Measurements from ENCODE around the gene RAPGEF6.
A peak's percentile ranks its signal among the peaks of the same experiment; 100 is the strongest.
"Not testable (repeated sequence)": the region's sequence is repeated elsewhere in the genome, so short reads cannot be mapped to it uniquely, and the experiment has no call there.

Gene RAPGEF6, protein sequence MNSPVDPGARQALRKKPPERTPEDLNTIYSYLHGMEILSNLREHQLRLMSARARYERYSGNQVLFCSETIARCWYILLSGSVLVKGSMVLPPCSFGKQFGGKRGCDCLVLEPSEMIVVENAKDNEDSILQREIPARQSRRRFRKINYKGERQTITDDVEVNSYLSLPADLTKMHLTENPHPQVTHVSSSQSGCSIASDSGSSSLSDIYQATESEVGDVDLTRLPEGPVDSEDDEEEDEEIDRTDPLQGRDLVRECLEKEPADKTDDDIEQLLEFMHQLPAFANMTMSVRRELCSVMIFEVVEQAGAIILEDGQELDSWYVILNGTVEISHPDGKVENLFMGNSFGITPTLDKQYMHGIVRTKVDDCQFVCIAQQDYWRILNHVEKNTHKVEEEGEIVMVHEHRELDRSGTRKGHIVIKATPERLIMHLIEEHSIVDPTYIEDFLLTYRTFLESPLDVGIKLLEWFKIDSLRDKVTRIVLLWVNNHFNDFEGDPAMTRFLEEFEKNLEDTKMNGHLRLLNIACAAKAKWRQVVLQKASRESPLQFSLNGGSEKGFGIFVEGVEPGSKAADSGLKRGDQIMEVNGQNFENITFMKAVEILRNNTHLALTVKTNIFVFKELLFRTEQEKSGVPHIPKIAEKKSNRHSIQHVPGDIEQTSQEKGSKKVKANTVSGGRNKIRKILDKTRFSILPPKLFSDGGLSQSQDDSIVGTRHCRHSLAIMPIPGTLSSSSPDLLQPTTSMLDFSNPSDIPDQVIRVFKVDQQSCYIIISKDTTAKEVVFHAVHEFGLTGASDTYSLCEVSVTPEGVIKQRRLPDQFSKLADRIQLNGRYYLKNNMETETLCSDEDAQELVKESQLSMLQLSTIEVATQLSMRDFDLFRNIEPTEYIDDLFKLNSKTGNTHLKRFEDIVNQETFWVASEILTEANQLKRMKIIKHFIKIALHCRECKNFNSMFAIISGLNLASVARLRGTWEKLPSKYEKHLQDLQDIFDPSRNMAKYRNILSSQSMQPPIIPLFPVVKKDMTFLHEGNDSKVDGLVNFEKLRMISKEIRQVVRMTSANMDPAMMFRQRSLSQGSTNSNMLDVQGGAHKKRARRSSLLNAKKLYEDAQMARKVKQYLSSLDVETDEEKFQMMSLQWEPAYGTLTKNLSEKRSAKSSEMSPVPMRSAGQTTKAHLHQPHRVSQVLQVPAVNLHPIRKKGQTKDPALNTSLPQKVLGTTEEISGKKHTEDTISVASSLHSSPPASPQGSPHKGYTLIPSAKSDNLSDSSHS (N-terminal part only)

GRCh38 chr5:131634996-131635683 lies at the start of gene RAPGEF6:
Gene RAPGEF6 (minus strand): TSS chr5:131635229. CDS start chr5:131635030, 199 bp downstream.
- peak; percentile 100 for DNase-seq

DNA sequence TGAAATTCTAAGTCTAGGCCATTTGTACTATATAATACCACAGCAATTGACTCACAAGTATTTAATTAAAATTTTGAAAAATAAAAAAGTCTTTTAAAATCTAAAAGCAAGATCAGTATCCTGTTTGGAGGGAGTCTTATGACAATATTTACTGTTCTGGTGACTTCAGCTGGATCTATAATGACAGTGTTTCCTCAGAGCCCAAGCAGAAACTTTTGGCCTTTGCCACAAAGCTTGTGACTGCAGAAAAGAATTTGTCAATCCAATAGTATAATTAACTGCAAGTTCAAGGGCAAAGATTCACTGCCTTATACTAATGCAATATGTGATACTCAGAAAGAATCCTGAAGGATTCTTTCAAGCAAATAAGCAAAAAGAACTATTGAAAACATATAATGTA lies 49.6 kb upstream of the RAPGEF6 start:
- no peak for DNase-seq

GRCh38 chr5:131684051-131684450 lies 49.0 kb upstream of the RAPGEF6 start:
- no peak for DNase-seq

DNA sequence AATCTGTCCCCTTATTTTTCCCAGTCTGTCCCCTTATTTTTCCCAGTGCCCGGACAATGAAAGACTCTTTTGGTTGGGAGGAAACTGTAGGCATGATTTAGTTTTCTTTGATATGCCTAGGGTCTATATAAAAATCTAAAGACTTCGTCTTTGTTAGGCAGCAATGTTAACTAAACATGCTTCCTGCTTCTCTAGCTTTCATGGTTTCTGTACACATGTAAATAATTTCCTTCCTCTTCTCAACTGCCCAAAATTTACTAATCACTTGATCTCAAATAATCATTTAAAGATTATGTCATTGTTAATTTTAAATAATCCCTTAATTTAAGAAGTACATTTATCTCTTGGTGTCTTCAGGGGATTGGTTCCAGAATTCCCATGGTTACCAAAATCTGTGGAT lies 47.8 kb upstream of the RAPGEF6 start:
- DNase-seq: no peak

DNA sequence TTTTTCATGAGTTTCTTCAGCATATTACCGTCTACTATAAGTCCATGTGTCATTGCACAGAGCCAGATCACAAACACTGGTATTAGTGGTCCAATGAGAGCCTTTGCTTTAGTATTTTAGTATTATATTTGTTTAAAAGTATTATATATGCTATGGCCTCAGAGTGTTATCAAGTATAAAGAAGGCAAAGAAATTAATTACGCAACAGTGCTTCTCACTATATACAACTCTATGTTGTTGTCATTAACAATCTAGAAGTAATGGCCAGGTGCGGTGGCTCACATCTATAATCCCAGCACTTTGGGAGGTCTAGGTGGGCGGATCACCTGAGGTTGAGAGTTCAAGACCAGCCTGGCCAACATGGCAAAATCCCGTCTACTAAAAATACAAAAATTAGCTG lies 47.1 kb upstream of the RAPGEF6 start:
- DNase-seq: no peak

GRCh38 chr5:131679911-131680310 lies 44.9 kb upstream of the RAPGEF6 start:
- DNase-seq: peak; percentile 83

DNA sequence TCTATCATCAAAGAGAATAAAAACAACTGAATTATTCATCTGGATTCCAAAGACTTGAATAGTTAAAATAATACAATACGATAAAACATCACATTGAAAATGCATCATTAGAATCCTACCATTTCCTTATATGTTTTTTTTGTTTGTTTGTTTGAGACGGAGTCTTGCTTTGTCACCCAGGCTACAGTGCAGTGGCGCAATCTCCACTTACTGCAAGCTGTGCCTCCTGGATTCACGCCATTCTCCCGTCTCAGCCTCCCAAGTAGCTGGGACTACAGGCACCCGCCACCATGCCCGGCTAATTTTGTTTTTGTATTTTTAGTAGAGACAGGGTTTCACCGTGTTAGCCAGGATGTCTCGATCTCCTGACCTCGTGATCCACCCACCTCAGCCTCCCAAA lies 43.2 kb upstream of the RAPGEF6 start:
- not testable (repeated sequence) for DNase-seq

- no peak for DNase-seq
These were observed 42.1 kb upstream of the RAPGEF6 start for GRCh38 chr5:131677115-131677514.

GRCh38 chr5:131672776-131673175 lies 37.7 kb upstream of the RAPGEF6 start:
- no peak for DNase-seq

DNA sequence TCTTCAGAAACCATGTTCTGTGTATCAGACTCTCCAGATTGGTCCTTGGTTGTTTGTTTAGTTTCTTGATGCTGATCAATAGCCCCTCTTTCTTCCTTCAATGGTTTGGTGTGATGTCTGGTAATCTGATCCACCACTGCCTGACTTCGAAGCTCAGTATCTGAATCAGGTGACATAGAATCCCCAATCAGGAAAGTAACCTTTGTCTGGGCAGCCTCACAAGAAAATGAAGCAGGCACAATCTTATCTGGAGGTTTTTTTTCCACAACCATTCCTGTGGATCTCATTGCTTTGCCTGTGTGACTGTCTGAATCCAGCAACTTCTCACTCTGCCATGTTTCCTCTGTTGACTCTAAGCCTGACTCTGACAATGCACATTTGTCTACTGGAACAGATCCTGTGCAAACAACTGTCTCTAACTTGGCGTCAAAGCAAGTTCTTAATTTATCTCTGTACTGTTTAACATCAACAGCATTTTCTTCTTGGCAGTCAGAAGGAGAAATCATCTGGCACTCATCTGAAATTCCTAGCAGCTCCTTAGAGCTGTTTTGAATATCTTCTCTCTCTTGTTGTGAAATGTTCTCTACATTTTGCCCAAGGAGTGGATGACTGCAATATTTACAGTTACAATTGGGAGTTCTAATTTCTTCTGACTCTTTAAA lies 37.1 kb upstream of the RAPGEF6 start:
- DNase-seq: peak; percentile 84

- no peak for DNase-seq
These were observed 36.4 kb upstream of the RAPGEF6 start for GRCh38 chr5:131671409-131671808.

- no peak for DNase-seq
These were observed 29.9 kb upstream of the RAPGEF6 start for GRCh38 chr5:131664929-131665328.

DNA sequence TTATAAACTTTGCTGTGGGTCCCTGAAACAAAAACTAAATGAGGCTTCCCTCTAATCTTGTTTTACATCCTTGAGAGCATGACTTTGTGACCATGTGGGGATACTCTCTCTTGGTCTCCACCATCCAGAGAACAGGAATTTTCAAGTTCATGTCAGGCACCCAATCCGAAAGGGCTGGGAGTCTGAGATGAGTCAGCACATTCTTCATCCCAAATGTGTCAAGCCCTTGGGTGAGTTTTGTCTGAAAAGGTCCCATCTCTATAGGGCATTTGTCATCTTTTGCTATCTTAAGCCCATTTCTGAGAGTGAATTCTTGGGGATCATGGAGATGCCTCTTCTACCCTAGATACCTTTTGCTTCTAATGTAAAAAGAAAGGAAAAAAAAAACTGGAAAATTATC lies 26.9 kb upstream of the RAPGEF6 start:
- peak; percentile 31 for DNase-seq

DNA sequence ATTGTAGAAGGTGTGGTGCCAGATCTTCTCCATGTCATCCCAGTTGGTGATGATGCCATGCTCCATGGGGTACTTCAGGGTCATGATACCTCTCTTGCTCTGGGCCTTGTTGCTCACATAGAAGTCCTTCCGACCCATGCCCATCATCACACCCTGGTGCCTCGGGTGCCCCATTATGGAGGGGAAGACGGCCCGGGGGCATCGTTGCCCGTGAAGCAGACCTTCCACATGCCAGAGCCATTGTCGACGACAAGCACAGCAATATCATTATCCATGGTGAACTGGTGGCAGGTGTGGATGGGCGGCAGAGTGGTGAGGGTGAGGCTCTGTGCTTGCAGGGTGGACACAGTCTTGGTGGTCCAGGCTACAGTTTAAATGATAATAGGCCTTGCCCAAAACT lies 24.8 kb upstream of the RAPGEF6 start:
- no peak for DNase-seq

DNA sequence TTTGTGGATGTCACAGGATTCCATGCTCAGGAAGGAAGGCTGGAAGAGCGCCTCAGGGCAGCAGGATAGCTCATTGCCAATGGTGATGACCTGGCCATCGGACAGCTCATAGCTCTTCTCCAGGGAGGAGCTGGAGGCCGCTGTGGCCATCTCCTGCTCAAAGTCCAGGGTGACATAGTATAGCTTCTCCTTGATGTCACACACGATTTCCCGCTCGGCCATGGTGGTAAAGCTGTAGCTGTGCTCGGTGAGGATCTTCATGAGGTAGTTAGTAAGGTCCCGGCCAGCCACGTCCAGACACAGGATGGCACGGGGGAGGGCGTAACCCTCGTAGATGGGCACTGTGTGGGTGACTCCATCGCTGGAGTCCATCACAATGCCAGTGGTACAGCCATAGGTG lies 24.3 kb upstream of the RAPGEF6 start:
- DNase-seq: no peak

DNA sequence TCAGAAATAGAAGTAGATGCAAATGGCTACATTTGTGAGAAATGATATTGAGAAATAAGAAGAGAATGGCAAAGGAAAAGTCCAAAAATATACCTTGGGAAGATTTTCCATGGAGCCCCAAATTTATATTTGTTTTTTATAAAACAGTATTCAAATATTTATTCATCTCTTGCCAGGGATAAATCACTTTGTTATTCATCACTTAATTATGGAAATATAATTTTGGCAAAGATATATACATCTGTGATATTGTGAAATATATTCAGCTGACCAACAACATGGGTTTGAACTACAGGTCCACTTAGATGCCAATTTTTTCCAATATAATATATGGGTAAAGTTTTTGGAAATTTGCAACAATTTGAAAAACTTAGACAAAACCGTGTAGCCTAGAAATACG lies 19.7 kb upstream of the RAPGEF6 start:
- no peak for DNase-seq

DNA sequence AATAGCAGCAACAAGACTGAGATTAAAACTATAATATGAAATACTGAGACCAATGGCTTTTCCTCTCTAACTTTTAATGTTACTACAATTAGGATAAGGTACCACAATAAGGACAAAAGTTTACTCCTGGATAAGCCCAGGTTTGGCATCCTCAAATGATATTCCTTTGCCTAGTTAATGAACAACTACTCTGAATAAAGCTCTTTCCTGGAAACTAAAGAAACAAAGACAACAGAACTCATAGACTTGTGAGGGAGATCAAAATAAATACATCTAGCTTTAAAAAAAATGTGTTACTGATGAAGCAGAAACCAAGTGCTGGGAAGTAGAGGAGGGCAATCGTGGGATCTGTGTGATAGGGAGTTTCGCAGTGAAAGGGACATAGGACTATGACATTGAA lies 19.3 kb upstream of the RAPGEF6 start:
- no peak for DNase-seq

DNA sequence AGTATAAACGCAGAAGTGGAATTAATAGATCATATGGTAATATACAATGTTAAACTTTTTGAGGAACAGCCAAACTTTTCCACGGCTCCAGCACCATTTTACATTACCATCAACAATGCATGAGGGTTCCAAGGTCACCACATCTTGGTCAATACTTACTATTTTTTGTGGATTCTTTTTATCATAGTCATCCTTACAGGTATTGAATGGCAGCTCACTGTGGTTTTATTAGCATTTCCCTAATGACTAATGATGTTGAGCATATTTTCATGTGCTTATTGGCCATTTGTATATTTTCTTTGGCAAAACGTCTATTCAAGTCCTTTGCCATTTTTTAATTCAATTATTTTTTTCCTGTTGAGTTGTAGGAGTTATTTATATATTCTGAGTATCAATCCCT lies 14.1 kb upstream of the RAPGEF6 start:
- DNase-seq: peak; percentile 70

DNA sequence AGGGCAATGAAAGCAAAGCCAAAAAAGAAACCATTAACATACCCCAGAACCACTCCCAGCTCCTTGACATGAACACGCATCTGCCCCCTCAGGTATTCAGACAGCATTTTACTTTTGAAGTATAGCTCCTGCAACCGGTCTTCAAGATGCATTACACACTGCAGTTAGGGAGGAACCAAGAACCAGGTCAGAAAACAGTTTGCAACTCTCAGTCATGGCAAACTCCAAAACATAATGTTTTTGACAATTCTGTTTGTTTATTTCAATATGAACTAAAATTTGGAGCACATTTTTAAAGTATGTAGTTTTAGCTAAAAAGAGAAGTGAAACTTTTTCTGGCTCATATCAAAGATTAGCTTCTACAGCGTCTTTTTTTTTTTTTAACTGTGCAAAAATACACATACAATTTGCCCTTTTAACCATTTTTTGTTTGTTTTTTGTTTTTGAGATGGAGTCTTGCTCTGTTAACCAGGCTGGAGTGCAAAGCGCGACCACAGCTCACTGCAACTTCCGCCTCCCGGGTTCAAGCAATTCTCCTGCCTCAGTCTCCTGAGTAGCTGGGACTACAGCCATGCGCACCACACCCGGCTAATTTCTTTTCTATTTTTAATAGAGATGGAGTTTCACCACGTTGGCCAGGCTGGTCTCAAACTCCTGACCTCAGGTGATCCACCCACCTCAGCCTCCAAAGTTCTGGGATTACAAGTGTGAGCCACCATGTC lies 12.2 kb upstream of the RAPGEF6 start:
- DNase-seq: no peak

DNA sequence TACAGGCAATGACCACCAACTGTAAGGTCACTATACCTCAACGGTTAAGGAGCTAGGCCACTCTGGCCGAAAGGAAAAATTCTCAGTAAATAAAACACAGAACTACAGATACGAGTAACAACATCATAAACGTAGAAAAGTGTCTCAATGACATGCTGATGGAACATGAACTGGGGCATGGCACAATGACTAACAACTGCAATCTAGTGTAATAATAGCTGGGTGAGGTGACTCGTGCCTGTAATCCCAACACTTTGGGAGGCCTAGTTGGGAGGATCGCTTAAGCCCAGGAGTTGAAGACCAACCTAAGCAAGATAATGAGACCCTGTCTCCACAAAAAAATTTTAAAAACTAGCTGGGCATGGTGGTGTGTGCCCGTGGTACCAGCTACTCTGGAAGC lies 9.8 kb upstream of the RAPGEF6 start:
- DNase-seq: no peak

- DNase-seq: no peak
These were observed 9.3 kb upstream of the RAPGEF6 start for GRCh38 chr5:131644370-131644769.

Data from fibroblast of upper back skin (primary cell).